Suprapubic skin (tissue), 4 donors: ENCODE results near the gene EEF1A2.

Source experiments
- EP300 ChIP-seq: sonication (generic); formaldehyde crosslinking; IDR thresholded peaks from one replicate; pipeline ENCODE4 v1.6.1; 2017; ENCODE audit warnings: antibody characterized with exemption
- POLR2A ChIP-seq, 2 donors: fragments of 450-650 bp; IDR thresholded peaks; one replicate each; pipeline ENCODE4 v1.6.1; 2017; ENCODE audit warnings: antibody characterized with exemption in 2 of 2, mild to moderate bottlenecking in 2 of 2, moderate library complexity in 2 of 2
- POLR2AphosphoS5 ChIP-seq, 3 donors: sonication (generic); formaldehyde crosslinking; IDR thresholded peaks; one replicate each; pipeline ENCODE4 v1.6.1; 2017; ENCODE audit warnings: antibody characterized with exemption in 3 of 3
- TF ChIP-seq, protein P1 (sequence below), 2 donors: fragments of 200-600 bp in 1 of 2; fragments of 450-650 bp in 1 of 2; sonication (generic) in 1 of 2; IDR thresholded peaks; one replicate each; pipeline ENCODE4 v1.5.1; 2016 to 2019; ENCODE audit warnings: antibody characterized with exemption in 2 of 2, mild to moderate bottlenecking in 1 of 2, moderate library complexity in 1 of 2

DNA sequence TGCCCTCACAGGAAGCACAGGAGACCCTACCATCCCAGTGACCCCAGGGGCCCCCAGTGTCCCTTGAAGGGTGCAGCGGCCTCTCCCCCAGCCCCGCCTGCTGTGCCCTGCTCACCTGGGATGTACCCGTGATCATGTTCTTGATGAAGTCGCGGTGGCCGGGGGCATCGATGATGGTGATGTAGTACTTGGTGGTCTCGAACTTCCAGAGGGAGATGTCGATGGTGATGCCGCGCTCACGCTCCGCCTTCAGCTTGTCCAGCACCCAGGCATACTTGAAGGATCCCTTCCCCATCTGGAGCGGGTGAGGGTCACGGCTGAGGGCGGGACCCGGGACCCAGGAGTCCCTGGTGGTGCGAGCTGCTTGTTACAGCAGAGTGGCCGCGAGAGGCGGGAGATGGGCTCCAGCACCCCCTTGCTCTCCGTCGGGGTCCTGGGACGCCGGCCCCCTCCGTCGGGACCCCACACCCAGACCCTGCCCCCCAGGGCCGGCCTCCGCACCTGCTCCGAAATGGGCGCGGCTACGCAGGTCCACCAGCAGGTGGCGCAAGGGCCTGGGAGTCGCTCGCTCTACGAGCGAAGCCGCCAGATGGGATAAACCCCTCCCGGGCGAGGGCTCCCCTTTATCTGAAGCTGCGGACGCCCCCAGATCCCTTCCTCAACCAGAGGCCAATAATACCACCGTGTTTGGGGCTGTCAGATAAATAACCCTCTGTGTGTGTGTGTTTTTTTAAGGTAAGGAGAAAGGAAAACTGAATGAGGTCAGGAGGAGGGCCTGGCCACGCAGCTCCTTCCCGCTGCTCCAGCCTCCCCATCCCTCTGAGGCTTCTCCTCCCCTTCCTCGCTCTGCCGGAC is 2.9 kb downstream of the EEF1A2 start:
- TF ChIP-seq POLR2AphosphoS5 (IDR thresholded peaks at IDR 0.05) (no peak), POLR2A (IDR thresholded peaks at IDR 0.05) (no peak), EP300 (no peak)
- TF ChIP-seq, protein P1, sequence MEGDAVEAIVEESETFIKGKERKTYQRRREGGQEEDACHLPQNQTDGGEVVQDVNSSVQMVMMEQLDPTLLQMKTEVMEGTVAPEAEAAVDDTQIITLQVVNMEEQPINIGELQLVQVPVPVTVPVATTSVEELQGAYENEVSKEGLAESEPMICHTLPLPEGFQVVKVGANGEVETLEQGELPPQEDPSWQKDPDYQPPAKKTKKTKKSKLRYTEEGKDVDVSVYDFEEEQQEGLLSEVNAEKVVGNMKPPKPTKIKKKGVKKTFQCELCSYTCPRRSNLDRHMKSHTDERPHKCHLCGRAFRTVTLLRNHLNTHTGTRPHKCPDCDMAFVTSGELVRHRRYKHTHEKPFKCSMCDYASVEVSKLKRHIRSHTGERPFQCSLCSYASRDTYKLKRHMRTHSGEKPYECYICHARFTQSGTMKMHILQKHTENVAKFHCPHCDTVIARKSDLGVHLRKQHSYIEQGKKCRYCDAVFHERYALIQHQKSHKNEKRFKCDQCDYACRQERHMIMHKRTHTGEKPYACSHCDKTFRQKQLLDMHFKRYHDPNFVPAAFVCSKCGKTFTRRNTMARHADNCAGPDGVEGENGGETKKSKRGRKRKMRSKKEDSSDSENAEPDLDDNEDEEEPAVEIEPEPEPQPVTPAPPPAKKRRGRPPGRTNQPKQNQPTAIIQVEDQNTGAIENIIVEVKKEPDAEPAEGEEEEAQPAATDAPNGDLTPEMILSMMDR (IDR thresholded peaks at IDR 0.05): peak; percentile 63 to 94
